RKO (cell line): ENCODE results near the gene TRMT6.

ENCODE experiments used
- DNase-seq: peaks from one replicate; pipeline ENCODE4 v3.0.0-alpha.2; 2016; ENCODE audit warnings: low spot score

The TRMT6 gene

DNA sequence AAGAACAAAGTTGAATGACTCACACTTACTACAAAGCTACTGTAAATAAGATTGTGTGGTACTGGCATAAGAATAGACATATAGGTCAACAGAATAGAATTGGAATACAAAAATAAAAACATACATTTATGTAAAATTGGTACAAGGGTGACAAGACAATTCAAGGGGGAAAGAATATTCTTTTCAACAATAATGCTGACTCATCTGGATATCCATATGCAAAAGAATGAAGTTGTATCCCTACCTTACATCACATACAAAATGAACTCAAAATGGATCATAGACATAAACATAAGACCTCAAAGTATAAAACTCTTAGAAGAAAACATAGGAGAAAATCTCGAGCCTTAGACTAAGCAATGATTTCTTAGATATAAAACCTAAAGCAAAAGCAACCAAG is 50.9 kb downstream of the TRMT6 start:
- no peak for DNase-seq

DNA sequence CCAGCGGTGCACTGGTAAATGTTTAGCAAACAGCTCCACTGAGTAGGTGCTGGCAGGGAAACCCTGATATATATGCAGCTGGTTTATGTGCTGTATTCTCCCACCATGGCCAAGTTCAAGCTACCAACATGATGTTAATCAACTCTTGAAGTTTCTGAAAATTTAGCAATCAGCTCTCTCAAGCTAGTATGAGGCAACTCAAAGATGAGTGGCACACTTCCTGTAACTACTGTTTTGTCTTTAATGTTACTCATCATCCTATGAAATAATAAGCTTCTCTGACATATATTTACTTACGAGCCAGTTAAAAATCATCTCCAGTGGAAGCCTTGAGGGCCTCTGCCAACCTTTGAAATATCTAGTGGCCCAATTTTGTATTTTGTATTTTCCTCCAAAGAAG is 54.7 kb downstream of the TRMT6 start:
- DNase-seq: no peak

DNA sequence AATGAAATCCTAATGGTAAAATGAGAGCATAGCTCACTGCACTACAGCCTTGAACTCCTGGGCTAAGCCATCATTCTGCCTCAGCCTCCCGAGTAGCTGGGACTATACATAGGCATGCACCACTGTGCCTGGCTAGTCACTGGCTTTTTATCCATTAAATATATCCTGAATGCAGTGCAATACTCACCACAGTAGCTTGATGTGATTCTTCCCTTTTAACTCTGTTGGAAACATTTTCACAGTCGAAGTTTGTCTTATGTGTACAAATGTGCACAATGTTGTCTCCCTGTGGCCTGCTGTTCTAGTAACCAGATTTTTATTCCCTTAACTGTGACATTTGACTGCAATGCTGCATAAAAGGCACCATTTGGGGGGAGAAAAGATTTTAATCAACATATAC is 56.7 kb downstream of the TRMT6 start:
- no peak for DNase-seq

DNA sequence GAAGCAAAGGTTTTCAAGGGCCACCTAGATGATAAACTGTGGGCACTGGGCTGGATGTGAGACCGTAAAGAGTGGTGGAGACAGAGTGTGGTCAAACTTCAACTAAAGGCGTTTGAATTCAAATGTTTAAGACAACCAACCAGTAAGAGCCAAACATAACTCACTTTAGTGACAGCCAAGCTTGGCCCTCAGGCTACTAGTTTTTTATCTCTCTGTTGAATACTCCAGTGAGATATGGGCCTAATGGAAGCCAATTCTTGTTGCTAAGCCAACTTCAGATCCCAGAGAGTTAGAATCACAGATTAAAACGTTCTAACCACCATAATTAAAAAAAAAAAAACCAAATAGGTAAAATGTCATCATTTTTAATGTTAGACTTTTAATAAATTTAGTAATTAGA is 57.3 kb downstream of the TRMT6 start:
- no peak for DNase-seq

DNA sequence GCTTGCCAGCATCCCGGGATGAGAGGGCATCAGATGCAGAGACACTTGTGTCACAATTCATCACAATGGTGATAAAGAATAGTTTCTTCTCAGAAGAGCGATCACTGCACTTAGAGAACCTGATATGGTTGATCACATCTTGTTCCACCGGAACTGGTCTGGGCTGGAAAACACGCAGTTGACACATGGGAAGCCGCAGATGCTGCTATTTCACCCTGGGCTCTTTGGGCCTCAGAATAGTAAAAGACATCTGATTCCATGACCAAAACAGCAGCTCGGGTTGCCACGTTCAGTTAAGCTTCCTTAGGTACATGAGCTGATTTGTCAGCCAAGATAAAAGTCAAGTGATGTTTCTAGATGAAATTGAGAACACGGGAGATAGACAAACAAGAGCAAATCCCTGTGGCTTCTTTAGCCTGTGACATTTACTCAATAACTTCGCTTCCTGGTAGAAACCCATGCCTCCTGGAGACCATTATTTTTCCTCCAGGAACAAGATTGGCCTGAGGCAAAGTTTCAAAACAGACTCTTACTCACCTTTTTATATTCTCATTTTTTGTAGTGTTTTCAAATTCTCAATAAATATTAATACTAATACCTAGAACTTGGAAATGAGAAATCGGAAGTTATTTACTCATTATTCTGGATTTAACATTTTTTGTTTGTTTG is 59.4 kb downstream of the TRMT6 start:
- DNase-seq: no peak

DNA sequence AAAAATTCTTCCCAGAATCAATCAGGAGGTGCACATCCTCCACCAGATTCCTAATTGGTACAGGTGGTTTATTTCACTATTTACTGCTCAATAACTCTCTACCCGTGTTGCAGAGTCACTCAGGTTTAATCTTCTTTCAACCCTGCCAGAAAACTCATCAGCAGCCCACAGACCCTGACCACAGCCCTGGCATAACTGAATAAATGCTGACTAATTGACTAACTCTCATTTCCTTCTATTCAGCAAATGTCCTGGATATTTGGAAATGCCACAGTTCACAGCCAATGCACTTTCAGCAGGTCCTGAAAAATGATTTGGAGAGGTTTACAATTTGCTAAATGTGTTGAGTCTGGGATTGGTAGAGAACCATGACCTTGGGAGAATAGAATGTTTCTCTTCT is 62.3 kb downstream of the TRMT6 start:
- no peak for DNase-seq

DNA sequence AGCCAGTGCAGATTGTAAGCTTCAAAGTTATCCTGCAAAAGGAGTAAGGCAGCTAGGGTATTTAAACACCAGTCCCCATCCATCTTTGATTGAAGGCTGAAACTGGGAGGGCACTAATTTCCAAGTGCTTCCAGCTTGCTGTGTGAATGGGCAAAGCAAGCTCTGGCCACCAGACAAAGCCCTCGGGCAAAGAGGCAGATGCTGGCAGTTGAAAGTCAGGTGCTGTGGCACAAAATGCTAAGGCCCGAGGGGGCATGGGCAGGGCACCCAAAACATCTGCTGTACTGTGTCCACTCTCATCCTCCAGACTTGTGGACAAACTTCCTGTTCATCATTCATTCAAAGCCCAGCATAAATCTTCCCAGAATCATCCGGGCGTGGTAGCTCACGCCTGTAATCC is 62.9 kb downstream of the TRMT6 start:
- DNase-seq: no peak
